ENCODE measurements around the gene TMC6. TPM values are rescaled to one million over a fixed set of nuclear protein-coding genes. Genes with fewer than 3 reads are reported as not detected.

TMC6 gene
- total and polyA plus RNA-seq, 2 of the 13 experiments (the other 11 are each of a cell fraction or from before 2014, with no cell fraction given), result 48.4 to 99.1 TPM

- TF ChIP-seq ZNF414 (CRISPR knock-in tag; IDR thresholded peaks at IDR 0.05) (peak; percentile 71), PRPF4 (IDR thresholded peaks at IDR 0.05; ENCODE audit: low read depth, low read length, poor library complexity, severe bottlenecking) (no peak), ZNF350 (CRISPR knock-in tag; IDR thresholded peaks at IDR 0.05; ENCODE audit: borderline replicate concordance, low read depth) (no peak), DBP (CRISPR knock-in tag; IDR thresholded peaks at IDR 0.05; ENCODE audit: not compliant biosample characterization) (peak; percentile 90), SMAD3 (CRISPR knock-in tag; IDR thresholded peaks at IDR 0.05) (no peak), ZNF550 (CRISPR knock-in tag; IDR thresholded peaks at IDR 0.05; ENCODE audit: borderline replicate concordance) (no peak), ZNF260 (CRISPR knock-in tag; IDR thresholded peaks at IDR 0.05; ENCODE audit: borderline replicate concordance, low read depth) (no peak), ZNF775 (CRISPR knock-in tag; IDR thresholded peaks at IDR 0.05; ENCODE audit: borderline replicate concordance) (no peak), LCORL (IDR thresholded peaks at IDR 0.05) (no peak), LCORL (CRISPR knock-in tag; IDR thresholded peaks at IDR 0.05) (peak; percentile 88), PRDM15 (CRISPR knock-in tag; IDR thresholded peaks at IDR 0.05) (no peak), RERE (CRISPR knock-in tag; IDR thresholded peaks at IDR 0.05; ENCODE audit: low read depth) (no peak), MED8 (CRISPR knock-in tag; IDR thresholded peaks at IDR 0.05; ENCODE audit: insufficient replicate concordance) (no peak)
These were observed 16.4 kb upstream of the TMC6 start (continued) for GRCh38 chr17:78144736-78145641.

Data from HepG2 (cell line).